Measurements from ENCODE around the gene RPL21. TPM values are rescaled to one million over a fixed set of nuclear protein-coding genes. Genes with fewer than 3 reads are reported as not detected.

Gene RPL21
- total RNA-seq, 1 donor from 2014 or later = 1,245 TPM

DNA sequence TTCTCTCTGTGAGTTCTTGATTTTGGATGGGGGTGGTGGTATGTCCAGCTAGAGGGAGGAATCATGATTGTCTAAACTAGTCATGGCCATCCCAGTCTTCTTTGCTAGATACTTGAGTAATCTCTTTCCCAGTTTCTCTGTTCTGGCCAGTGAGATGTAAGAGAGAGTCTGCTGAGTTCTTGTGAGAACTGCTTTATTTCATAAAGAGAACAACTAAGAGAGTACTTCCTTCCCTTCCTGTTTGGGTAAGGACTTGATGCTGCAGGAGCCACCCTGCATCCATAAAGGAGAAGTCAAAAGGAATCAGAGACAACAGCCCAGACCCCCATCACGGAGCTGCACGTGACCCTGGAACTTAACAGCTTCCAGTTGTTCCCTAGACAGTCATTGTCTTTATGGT, 16.2 kb downstream of the RPL21 start:
- no peak for DNase-seq (ENCODE audit: low read depth)
- Histone ChIP-seq H3K36me3 (ENCODE audit: control insufficient read depth, insufficient read depth, low read length) (no peaks in the 10 kb centered on the region), H3K27me3 (ENCODE audit: control insufficient read depth, insufficient read depth, low read length) (no peaks in the 10 kb centered on the region), H3K4me3 (ENCODE audit: low read depth, low read length) (no peak overlapping the region)
- TF ChIP-seq, protein P1, sequence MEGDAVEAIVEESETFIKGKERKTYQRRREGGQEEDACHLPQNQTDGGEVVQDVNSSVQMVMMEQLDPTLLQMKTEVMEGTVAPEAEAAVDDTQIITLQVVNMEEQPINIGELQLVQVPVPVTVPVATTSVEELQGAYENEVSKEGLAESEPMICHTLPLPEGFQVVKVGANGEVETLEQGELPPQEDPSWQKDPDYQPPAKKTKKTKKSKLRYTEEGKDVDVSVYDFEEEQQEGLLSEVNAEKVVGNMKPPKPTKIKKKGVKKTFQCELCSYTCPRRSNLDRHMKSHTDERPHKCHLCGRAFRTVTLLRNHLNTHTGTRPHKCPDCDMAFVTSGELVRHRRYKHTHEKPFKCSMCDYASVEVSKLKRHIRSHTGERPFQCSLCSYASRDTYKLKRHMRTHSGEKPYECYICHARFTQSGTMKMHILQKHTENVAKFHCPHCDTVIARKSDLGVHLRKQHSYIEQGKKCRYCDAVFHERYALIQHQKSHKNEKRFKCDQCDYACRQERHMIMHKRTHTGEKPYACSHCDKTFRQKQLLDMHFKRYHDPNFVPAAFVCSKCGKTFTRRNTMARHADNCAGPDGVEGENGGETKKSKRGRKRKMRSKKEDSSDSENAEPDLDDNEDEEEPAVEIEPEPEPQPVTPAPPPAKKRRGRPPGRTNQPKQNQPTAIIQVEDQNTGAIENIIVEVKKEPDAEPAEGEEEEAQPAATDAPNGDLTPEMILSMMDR (IDR thresholded peaks at IDR 0.05; ENCODE audit: insufficient read depth, low read length, poor library complexity, severe bottlenecking) = no peak

DNA sequence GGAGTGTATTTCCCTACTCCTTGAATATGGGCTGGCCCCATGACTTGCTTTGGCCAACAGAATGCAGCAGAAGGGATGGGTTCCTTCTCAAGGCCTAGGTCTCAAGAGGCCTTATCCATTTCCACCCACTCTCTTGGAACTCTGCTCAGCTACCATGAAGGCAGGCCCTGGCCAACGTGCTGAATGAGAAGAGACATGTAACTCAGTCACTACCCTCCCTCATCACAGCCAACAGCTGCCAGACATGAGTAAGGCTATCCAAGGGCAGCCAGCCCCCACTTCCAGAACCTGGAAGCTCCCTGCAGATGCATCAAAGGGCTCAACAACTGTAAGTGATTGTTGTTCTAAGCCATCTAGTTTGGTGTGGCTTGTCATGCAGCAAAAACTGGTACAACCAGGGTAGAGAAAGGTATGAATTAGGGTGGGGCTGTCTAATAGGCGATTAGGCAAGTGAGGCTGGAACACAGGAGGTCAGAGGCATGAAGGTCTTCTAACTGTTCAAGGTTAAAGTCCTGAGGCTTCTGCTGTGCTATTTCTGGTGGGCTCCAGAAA, 17.8 kb downstream of the RPL21 start:
- no peak for DNase-seq (ENCODE audit: low read depth)
- TF ChIP-seq, protein P1 (IDR thresholded peaks at IDR 0.05; ENCODE audit: insufficient read depth, low read length, poor library complexity, severe bottlenecking) = no peak
- H3K27me3 ChIP-seq (ENCODE audit: control insufficient read depth, insufficient read depth, low read length) = peaks cover under 1% of the 10 kb centered on the region
- no peak overlapping the region for H3K4me3 ChIP-seq (ENCODE audit: low read depth, low read length)
- no peaks in the 10 kb centered on the region for H3K36me3 ChIP-seq (ENCODE audit: control insufficient read depth, insufficient read depth, low read length)

DNA sequence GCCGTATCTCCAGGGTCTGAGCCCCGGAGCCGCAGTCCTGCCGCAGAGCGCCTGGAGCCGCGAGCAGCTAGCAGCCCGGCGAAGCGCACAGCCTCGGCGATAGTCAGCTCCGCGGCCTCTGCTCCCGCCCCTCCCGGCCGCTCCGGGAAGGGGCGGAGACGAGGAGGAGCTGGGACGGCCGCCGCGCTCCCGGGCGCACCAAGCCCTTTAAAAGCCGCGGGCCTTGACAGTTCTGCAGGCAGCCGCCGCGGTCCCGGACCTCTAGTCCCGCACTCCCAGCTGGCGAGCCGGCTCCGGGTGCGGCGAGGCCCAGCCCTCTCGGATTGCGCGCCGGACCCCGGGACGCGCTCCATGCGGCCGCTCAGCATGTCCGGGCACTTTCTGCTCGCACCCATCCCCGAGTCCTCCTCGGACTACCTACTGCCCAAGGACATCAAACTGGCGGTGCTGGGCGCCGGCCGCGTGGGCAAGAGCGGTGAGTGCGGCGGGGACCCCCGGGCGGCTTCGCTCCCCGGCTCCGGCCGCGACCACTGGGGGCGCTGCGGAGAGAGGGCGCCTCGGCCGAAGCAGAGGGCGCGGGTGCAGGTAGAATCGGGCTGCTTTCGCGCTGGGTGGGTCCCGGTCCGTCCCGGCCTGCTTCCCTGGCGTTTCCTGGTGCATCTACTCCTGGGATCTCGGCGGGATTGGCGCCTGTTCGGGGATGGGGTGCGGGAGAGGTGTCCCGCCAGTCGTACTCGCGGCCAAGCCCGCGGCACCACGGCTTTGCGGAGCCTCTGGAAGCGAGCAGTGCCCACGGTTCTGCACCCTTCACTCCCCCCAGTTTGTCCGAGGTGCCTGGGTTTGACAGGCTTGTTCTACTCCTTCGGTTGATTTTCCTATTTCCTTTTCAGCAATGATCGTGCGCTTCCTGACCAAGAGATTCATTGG, 19.5 kb downstream of the RPL21 start, which contains the start of gene RASL11A:
Gene RASL11A (plus strand): TSS at position 237 of the 927 bp plus-strand sequence. CDS start 115 bp downstream, at position 352.
- no peak for DNase-seq (ENCODE audit: low read depth)
- H3K4me3 ChIP-seq (ENCODE audit: low read depth, low read length) = peak within 1 kb of the TSS; percentile 62
- H3K27me3 ChIP-seq (ENCODE audit: control insufficient read depth, insufficient read depth, low read length) = peaks cover 2% of the 10 kb centered on the region
- TF ChIP-seq, protein P1 (IDR thresholded peaks at IDR 0.05; ENCODE audit: insufficient read depth, low read length, poor library complexity, severe bottlenecking) = peak; percentile 57
- no peaks in the 10 kb centered on the region for H3K36me3 ChIP-seq (ENCODE audit: control insufficient read depth, insufficient read depth, low read length)

DNA sequence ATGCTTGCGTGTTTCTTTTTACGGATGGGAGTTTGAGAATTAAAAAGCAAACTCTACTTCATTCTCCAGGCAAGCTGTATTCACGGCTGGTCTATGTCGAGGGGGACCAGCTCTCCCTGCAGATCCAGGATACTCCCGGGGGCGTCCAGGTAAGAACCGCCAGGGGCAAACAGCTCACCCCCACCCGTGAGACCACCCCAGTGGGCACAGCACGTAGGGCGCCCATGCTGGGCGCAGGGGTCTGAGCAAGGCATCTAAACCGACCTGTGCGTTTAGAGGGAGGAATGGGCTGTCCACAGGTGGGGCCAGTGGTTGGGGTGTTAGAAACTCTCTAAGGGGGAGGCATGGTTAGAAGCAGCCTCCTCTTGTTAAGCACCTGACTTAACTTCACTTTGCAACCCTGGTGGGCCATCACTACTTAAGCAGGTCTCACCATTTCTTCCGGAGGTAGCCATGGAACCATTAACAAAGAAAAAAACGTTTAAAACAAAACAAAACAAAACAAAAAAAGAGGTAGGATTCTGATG, 20.3 kb downstream of the RPL21 start:
- TF ChIP-seq, protein P1 (IDR thresholded peaks at IDR 0.05; ENCODE audit: insufficient read depth, low read length, poor library complexity, severe bottlenecking) = no peak
- no peak for DNase-seq (ENCODE audit: low read depth)
- no peaks in the 10 kb centered on the region for H3K36me3 ChIP-seq (ENCODE audit: control insufficient read depth, insufficient read depth, low read length)
- H3K27me3 ChIP-seq (ENCODE audit: control insufficient read depth, insufficient read depth, low read length) = peaks cover 2% of the 10 kb centered on the region
- H3K4me3 ChIP-seq (ENCODE audit: low read depth, low read length) = peak overlapping the region; percentile 62

DNA sequence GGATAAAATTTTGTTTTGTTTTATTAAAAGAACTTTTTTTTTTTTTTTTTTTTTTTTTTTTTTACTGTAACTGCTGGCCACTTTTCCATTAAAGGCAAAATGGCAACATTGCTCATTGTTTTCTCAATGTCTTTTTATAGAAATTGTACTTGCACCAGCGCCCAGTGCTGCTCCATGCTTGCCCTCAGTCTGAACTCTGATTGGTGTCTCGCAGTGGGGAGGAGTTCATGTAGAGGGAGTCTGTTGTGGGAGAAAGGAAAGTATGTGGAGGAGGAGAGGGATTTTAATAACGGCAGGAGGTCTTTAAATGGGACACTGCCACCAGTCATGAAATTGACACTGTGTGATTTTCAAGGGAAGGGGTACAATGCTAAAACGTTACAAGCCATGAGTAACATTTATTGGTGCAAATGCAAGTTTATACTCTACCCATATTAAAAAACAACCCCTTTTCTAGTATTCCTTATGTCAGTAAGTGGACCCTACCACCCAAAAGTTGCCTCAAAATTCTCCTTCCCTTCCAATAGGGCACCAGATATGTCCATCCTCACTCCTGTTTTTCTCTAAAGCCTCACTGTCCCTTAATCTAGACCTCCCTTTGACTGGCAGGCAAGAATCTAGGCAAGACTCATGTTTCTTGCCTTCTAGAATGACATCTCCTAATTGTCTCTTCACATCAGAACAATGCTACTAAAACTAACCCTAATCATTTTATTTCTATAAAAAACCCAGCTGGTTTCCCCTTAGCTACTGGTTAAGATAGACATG, 22.5 kb downstream of the RPL21 start:
- no peak for DNase-seq (ENCODE audit: low read depth)
- H3K27me3 ChIP-seq (ENCODE audit: control insufficient read depth, insufficient read depth, low read length) = peaks cover 2% of the 10 kb centered on the region
- no peak overlapping the region for H3K4me3 ChIP-seq (ENCODE audit: low read depth, low read length)
- TF ChIP-seq, protein P1 (IDR thresholded peaks at IDR 0.05; ENCODE audit: insufficient read depth, low read length, poor library complexity, severe bottlenecking) = no peak
- no peaks in the 10 kb centered on the region for H3K36me3 ChIP-seq (ENCODE audit: control insufficient read depth, insufficient read depth, low read length)

Measured in kidney epithelial cell (primary cell).